Measurements from ENCODE around the gene ARHGAP40. TPM values are rescaled to one million over a fixed set of nuclear protein-coding genes. Genes with fewer than 3 reads are reported as not detected.

ARHGAP40 gene
- total and polyA plus RNA-seq, 2 of the 13 experiments (the other 11 are each of a cell fraction or from before 2014, with no cell fraction given): 0.75 to 2.1 TPM

DNA sequence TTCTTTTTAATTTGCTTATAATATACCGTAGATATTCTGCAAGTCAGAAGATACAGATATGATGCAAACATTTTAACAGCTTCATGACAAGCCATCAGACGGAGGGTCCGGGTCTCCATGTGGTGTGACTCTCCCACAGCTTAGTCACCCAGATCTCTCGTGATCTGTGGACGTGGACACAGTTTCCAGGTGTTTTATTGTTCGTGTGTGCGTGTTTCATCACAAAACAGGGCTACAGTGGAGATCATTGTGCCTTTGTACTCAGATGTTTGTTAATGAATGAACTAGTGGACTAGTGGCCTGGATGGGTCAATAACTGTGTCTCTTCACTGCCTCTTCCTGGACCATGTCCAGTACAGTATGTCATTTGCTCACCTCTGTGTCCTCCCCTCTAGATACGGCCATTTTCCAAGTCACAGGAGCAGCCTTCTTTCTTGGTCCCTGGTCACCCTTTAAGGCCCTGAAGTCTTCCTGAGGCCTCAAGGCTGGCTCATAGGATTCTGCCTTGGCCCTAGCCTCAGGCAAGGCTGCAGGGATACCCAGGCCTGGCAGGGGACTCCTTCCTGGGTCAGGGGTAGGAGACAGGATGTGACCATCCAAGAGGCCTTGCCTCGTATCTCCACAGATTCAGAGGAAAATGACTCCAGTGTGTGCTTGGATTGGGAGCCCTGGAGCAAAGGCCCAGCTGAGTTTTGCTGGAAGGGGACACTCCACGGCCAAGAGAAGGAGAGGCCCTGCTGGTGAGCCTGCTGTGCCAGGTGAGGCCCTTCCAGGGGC is 16.0 kb upstream of the ARHGAP40 start (continued):
- TF ChIP-seq, protein P1, sequence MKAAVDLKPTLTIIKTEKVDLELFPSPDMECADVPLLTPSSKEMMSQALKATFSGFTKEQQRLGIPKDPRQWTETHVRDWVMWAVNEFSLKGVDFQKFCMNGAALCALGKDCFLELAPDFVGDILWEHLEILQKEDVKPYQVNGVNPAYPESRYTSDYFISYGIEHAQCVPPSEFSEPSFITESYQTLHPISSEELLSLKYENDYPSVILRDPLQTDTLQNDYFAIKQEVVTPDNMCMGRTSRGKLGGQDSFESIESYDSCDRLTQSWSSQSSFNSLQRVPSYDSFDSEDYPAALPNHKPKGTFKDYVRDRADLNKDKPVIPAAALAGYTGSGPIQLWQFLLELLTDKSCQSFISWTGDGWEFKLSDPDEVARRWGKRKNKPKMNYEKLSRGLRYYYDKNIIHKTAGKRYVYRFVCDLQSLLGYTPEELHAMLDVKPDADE (CRISPR knock-in tag; IDR thresholded peaks at IDR 0.05): no peak
- TF ChIP-seq HNF4A (CRISPR knock-in tag; IDR thresholded peaks at IDR 0.05): peak; percentile 98
- 0 out of 2 replicates have a peak, but pooled peaks have one; percentile 42 for TF ChIP-seq ZNF446 (CRISPR knock-in tag; IDR thresholded peaks at IDR 0.05)
- TF ChIP-seq HNRNPL (IDR thresholded peaks at IDR 0.05; ENCODE audit: low read depth, low read length): no peak
- peak; percentile 79 for TF ChIP-seq SKI (IDR thresholded peaks at IDR 0.05; ENCODE audit: partially characterized antibody)
- no peak for TF ChIP-seq RBM39 (IDR thresholded peaks at IDR 0.05; ENCODE audit: low read depth, low read length, poor library complexity, severe bottlenecking)
- TF ChIP-seq SMAD3 (CRISPR knock-in tag; IDR thresholded peaks at IDR 0.05): no peak
- no peak for TF ChIP-seq NONO (IDR thresholded peaks at IDR 0.05)
- TF ChIP-seq NONO (CRISPR knock-in tag; conservative IDR thresholded peaks at IDR 0.05): peak; percentile 71; the same call in 1 of the 2 replicates
- peak; percentile 90 for TF ChIP-seq ERF (CRISPR knock-in tag; IDR thresholded peaks at IDR 0.05)
- TF ChIP-seq REPIN1 (CRISPR knock-in tag; IDR thresholded peaks at IDR 0.05; ENCODE audit: borderline replicate concordance, low read depth): peak; percentile 85; the same call in 1 of the 2 replicates
- TF ChIP-seq MAFG (CRISPR knock-in tag; IDR thresholded peaks at IDR 0.05): no peak
- TF ChIP-seq ZNF644 (CRISPR knock-in tag; IDR thresholded peaks at IDR 0.05; ENCODE audit: low read depth): peak; percentile 80
- TF ChIP-seq SOX13 (IDR thresholded peaks at IDR 0.05): peak; percentile 98
- TF ChIP-seq SOX13 (CRISPR knock-in tag; conservative IDR thresholded peaks at IDR 0.05 in 1 of 2, IDR thresholded peaks at IDR 0.05 in 1 of 2): peak in 1 of 2 experiments; percentile 99; a peak in 2 of 4 replicates
- 0 out of 2 replicates have a peak, but pooled peaks have one; percentile 33 for TF ChIP-seq SIX1 (CRISPR knock-in tag; IDR thresholded peaks at IDR 0.05; ENCODE audit: borderline replicate concordance)
- TF ChIP-seq, protein P2, sequence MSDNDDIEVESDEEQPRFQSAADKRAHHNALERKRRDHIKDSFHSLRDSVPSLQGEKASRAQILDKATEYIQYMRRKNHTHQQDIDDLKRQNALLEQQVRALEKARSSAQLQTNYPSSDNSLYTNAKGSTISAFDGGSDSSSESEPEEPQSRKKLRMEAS (IDR thresholded peaks at IDR 0.05): peak; percentile 47
- TF ChIP-seq, protein P3, sequence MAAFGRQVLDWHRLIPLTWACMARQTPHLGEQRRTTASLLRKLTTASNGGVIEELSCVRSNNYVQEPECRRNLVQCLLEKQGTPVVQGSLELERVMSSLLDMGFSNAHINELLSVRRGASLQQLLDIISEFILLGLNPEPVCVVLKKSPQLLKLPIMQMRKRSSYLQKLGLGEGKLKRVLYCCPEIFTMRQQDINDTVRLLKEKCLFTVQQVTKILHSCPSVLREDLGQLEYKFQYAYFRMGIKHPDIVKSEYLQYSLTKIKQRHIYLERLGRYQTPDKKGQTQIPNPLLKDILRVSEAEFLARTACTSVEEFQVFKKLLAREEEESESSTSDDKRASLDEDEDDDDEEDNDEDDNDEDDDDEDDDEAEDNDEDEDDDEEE (CRISPR knock-in tag; IDR thresholded peaks at IDR 0.05): 0 out of 2 replicates have a peak, but pooled peaks have one; percentile 54
- no peak for TF ChIP-seq ZNF143 (CRISPR knock-in tag; IDR thresholded peaks at IDR 0.05)
- peak; percentile 92 for TF ChIP-seq HMG20A (CRISPR knock-in tag; IDR thresholded peaks at IDR 0.05; ENCODE audit: borderline replicate concordance)
- TF ChIP-seq JARID2 (CRISPR knock-in tag; IDR thresholded peaks at IDR 0.05; ENCODE audit: insufficient replicate concordance): peak; percentile 66
- peak; percentile 37; the same call in 1 of the 2 replicates for TF ChIP-seq RAD21 (CRISPR knock-in tag; IDR thresholded peaks at IDR 0.05)
- no peak for TF ChIP-seq MBD4 (IDR thresholded peaks at IDR 0.05; ENCODE audit: borderline replicate concordance, low read length)
- peak; percentile 40 to 71; a peak in 2 of 4 replicates for TF ChIP-seq NR2F1 (CRISPR knock-in tag; IDR thresholded peaks at IDR 0.05)
- TF ChIP-seq, protein P4, sequence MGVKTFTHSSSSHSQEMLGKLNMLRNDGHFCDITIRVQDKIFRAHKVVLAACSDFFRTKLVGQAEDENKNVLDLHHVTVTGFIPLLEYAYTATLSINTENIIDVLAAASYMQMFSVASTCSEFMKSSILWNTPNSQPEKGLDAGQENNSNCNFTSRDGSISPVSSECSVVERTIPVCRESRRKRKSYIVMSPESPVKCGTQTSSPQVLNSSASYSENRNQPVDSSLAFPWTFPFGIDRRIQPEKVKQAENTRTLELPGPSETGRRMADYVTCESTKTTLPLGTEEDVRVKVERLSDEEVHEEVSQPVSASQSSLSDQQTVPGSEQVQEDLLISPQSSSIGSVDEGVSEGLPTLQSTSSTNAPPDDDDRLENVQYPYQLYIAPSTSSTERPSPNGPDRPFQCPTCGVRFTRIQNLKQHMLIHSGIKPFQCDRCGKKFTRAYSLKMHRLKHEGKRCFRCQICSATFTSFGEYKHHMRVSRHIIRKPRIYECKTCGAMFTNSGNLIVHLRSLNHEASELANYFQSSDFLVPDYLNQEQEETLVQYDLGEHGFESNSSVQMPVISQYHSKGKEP (CRISPR knock-in tag; IDR thresholded peaks at IDR 0.05): no peak
